IPS-18c (cell line): Measurements from ENCODE around the gene PTPRF.
"Not testable (repeated sequence)": the region's sequence is repeated elsewhere in the genome, so short reads cannot be mapped to it uniquely, and the experiment has no call there.

Experiments used
- H3K4me3 ChIP-seq: 2 replicates; pipeline ENCODE4 v1.7.0; 2013; ENCODE audit warnings: low read depth, mild to moderate bottlenecking, low read length, moderate library complexity; ENCODE audit not compliant: insufficient read depth
- H3K9me3 ChIP-seq: one replicate; pipeline ENCODE4 v1.6.1; 2013; ENCODE audit warnings: mild to moderate bottlenecking, low read length, moderate library complexity; ENCODE audit not compliant: control insufficient read depth, insufficient read depth

The PTPRF gene

DNA sequence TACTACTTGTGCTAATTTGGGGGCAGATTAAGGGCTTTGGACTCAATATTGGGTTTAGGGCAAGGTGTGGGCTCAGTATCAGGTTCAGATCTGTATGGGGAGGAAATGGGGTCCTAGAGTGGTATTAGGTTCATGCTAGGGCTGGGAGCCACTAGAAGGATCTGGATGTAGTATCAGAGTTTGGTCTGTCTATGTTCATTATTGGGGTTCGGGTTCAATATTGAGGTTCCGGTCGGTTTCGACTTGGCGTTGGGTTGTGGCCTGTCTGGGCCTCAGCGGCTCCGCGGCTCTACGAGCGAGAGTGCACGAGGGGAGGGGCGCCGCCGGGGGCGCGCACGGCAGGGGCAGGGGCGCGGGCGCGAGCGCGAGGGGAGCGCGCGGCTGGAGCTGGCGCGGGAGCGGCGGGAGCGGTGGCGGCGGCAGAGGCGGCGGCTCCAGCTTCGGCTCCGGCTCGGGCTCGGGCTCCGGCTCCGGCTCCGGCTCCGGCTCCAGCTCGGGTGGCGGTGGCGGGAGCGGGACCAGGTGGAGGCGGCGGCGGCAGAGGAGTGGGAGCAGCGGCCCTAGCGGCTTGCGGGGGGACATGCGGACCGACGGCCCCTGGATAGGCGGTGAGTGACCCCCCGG lies at the start of gene PTPRF:
PTPRF (plus strand) TSS at position 401 of the 624 bp plus-strand sequence. CDS start 14,193 bp downstream, outside the sequence.
- no peaks in the 10 kb centered on the region for H3K9me3 ChIP-seq
- peak within 1 kb of the TSS; percentile 81 for H3K4me3 ChIP-seq

DNA sequence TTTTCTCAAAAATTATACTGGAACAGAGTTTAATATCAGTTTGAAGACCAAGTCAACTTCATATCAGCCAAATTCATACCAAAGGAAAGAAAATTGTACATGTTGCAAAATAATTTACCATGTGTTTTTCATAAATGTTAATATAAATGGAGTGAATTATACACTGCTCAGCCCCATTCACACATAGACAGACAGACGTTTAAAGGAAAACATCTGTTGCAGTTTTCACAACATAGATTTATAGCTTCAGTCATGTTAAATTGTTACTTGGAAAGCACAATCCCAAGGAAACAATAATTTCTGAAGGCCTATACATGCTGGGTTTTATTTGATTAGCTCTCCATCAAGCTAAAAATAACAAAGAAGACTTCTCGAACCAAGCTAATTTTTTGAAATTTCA lies 49.2 kb upstream of the PTPRF start:
- H3K4me3 ChIP-seq = no peak overlapping the region
- peaks cover 2% of the 10 kb centered on the region for H3K9me3 ChIP-seq

DNA sequence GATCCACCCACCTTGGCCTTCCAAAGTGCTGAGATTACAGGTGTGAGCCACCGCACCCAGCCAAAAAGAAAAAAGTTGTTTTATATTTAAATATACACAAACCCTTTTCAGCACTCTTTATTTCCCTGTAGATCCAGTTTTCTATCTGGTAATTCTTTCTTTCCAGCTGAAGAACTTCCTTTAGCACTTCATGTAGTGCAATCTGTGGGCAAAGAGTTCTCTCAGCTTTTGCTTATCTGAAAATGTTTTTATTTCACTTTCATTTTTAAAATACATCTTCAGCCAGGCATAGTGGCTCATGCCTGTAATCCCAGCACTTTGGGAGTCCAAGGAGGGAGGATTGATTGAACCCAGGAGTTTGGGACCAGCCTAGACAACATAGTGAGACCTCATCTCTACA lies 48.5 kb upstream of the PTPRF start:
- no peak overlapping the region for H3K4me3 ChIP-seq

DNA sequence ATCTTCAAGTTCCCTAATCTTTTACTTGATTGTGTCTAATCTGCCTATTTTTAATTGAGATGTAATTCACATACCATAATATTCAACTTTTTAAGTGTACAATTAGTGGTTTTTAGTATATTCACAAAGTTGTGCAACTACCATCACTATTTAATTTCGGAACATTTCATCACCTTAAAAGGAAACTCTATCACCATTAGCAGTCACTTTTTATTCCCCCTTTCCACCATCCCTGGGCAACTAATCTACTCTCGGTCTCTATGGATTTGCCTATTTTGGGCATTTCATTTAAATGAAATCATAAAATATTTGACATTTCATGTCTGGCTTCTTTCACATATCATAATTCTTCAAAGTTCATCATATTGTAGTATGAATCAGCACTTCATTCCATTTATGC lies 46.3 kb upstream of the PTPRF start:
- H3K9me3 ChIP-seq = peaks cover 2% of the 10 kb centered on the region
- no peak overlapping the region for H3K4me3 ChIP-seq

More for the DNA sequence above, 48.5 kb upstream of the PTPRF start:
- H3K9me3 ChIP-seq = peaks cover 2% of the 10 kb centered on the region

DNA sequence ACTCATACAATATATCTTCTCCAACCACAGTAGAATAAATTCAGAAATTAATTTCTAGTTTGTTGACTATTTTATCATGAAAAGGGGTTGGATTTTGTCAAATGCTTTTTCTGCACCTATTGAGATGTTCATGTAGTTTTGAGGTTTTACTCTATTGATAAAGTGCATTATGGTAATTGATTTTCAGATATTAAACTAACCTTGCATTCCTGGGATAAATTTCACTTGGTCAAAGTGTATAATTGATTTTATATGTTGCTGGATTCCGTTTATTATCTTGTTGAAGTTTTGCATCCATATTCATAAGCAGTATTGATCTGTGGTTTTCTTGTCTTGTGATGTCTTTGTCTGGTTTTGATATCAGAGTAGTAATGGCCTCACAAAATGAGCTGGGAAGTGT lies 42.5 kb upstream of the PTPRF start:
- no peak overlapping the region for H3K4me3 ChIP-seq
- H3K9me3 ChIP-seq = peaks cover 8% of the 10 kb centered on the region

DNA sequence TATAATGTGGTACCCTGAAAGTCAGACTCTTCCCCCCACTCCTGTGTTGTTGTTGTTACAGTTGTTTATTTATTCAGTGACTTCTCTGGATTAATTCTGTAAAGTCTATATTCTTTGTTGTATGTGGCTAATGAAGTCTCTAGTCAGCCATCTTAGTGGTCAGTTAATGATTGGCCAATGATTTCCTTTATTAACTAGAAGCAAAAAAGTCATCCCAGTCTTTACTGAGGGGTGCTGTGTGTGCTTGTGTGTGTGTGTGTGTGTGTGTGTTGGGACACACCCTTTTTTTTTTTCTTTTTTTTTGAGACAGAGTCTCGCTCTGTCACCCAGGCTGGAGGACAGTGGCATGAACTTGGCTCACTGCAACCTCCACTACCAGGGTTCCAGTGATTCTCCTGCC lies 39.6 kb upstream of the PTPRF start:
- Histone ChIP-seq H3K9me3 (peaks cover 6% of the 10 kb centered on the region), H3K4me3 (no peak overlapping the region)

DNA sequence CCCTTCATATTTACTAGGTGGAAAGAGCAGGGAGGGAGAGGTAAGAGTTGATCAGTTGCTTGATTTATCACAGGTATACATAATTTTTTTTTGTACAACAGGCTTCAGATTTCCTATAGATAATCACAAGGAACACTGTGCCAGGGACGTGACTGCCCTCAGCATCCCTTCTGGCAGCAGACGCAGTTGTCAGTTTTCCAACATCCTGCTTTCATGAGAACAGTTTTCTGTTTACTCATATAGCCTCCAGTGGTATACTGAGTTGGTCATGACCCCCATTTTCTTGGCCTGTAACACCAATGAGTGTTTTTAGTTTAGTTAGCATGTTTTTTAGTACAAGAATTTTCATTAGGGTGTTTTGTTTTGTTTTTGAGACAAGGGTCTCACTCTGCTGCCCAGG lies 37.9 kb upstream of the PTPRF start:
- Histone ChIP-seq H3K4me3 (no peak overlapping the region), H3K9me3 (peaks cover 6% of the 10 kb centered on the region)

DNA sequence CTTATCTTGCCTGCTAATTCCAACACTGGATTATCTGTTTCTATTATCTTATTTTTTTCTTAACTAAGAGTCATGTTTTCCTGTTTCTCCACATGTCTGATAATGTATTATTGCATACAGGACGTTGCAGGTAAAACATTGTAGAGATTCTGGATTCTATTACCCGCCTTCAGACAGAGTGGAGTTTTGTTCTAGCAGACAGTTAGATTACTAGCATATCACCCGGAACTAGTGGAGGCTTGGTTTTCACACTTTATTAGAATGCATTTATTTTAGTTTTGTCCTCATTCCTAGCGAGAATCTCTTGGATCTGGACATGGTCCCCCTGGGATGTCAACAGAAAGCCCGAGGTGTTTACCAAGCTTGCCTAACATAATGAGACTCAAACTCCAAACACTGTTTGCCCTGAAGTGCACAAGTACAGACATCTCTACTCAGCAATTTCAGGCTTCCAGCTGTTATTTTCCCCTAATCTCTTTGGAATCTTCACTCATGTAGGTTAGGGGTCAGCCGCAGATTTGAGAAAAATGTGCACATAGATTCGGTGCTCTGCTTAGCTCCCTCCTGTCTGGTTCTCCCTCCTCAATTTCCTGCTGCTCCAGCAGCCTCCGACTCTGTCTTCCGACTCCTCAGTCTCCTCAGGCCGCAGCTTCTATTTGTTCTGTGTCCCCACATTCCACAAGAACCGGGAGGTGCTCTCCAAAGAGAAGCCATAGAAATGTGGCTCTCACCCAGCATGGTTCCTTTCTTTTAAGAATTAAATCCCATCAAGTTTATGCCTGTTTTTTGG lies 36.8 kb upstream of the PTPRF start:
- H3K4me3 ChIP-seq = no peak overlapping the region
- peaks cover 6% of the 10 kb centered on the region for H3K9me3 ChIP-seq

DNA sequence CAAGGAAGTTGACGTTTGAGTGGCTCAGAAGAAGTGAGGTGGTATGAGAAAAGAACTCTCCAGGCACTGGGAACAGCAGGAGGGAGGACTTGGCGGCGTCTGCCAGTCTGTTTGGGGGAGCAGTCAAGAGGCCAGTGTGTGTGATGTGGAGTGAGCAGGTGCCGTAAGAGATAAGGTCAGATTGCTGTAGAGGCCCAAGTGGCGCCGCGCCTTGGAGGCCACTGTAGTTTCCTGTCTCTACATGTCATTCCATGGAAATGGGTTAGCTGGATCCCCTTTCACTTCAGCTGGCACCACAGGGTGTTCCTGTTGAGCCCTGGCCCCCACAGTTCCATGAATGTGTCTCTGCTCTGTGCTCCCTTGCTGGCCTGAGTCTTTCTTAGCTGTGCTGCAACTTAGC lies 35.5 kb upstream of the PTPRF start:
- Histone ChIP-seq H3K9me3 (peaks cover 6% of the 10 kb centered on the region), H3K4me3 (no peak overlapping the region)

DNA sequence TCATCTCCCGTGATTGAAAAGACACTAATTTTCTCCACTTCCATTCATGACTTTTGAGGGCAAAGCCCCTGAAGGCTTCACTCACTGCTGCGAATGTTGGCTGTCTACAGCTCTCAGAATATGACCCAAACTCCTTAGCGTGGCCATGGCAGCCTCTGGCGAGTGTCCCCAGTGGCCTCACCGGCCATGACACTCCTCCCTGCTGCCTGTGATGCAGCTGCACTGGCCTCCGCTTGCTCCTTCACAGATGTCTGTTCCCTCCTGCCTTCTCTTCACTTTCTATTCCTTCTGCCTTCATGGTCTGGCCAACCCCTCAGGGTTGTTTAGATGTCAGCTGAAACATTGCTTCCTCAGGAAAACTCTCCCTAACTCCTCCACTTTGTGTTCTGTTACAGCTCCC lies 30.8 kb upstream of the PTPRF start:
- Histone ChIP-seq H3K9me3 (peaks cover 2% of the 10 kb centered on the region), H3K4me3 (no peak overlapping the region)

DNA sequence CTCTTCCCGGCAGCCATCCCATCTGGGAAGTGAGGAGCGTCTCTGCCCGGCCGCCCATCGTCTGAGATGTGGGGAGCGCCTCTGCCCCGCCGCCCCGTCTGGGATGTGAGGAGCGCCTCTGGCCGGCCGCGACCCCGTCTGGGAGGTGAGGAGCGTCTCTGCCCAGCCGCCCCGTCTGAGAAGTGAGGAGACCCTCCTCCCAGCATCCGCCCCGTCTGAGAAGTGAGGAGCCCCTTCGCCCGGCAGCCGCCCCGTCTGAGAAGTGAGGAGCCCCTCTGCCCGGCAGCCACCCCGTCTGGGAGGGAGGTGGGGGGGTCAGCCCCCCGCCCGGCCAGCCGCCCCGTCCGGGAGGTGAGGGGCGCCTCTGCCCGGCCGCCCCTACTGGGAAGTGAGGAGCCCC lies 28.9 kb upstream of the PTPRF start:
- H3K9me3 ChIP-seq, H3K4me3 ChIP-seq: not testable (repeated sequence)

DNA sequence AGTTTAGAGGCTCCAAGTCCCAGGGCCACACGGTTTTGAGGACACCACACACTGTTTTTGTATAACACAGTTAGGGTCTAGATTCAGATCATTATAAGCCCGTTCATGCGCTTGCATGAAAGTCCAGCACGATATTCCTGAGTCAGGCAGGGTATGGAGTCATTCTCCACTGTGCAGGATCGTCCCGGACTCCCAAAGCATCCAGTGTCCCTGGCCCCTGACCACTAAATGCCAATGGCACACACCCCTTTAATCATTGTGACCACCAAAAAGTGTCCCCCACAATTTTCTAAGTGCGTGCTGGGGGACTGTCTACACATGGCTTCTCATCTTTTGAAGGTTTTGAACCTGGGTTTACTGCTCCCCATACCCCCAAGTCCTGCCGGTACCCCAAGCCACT lies 27.1 kb upstream of the PTPRF start:
- no peak overlapping the region; the same call in 1 of the 2 replicates for H3K4me3 ChIP-seq
- peaks cover 2% of the 10 kb centered on the region for H3K9me3 ChIP-seq

DNA sequence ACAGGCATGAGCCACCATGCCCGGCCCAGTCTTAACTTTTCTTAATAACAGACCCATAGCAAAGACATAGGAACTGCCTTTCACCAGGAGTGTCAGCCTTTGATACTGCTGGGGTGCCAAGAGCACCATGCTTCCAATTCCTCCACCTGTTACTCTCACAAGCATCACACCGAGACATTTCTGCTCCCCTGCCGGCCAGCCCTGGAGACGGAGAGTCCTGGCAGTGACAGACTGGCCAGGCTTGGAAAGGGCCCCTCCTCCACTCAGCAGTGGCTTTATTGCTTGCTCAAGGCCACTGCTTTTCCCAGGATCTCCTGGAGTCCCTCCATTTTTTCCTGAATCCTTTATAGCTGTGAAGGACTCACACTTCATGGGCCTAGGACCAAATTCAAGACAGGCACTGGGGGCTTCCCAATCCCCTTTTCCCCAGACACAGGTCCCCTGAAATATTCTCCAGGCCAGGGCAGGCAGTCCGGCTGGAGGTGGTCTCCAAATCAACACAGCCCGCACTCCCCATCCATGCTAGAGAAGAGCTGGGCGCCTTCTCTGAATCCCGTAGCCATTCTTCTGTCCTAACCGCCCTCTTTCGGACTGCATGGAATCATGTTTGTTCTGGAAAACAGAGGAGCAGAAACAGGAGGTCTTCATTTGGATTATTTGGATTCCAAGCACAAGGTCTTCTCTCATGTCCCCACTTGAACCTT lies 25.5 kb upstream of the PTPRF start:
- Histone ChIP-seq H3K9me3 (peaks cover 2% of the 10 kb centered on the region), H3K4me3 (no peak overlapping the region)

DNA sequence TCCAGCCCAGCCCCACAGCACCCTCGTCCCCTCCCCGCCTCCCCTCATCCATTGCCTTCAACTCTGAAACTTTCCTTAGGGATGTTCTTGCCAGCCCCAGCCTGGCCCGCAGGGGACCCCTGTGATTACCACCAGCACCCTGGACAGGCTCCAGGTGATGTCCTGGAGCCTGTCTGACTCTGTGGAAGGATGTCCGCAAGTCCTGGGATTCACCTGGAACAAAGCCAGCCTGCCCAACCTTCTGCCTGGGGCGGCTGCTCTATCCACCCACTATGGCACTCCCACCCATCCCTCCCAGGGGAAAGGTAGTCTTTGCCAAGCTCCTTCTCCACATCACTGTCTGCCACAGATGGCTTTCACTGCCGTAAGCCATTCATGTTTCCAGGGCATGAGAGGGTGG lies 24.4 kb upstream of the PTPRF start:
- Histone ChIP-seq H3K9me3 (no peaks in the 10 kb centered on the region), H3K4me3 (no peak overlapping the region)

DNA sequence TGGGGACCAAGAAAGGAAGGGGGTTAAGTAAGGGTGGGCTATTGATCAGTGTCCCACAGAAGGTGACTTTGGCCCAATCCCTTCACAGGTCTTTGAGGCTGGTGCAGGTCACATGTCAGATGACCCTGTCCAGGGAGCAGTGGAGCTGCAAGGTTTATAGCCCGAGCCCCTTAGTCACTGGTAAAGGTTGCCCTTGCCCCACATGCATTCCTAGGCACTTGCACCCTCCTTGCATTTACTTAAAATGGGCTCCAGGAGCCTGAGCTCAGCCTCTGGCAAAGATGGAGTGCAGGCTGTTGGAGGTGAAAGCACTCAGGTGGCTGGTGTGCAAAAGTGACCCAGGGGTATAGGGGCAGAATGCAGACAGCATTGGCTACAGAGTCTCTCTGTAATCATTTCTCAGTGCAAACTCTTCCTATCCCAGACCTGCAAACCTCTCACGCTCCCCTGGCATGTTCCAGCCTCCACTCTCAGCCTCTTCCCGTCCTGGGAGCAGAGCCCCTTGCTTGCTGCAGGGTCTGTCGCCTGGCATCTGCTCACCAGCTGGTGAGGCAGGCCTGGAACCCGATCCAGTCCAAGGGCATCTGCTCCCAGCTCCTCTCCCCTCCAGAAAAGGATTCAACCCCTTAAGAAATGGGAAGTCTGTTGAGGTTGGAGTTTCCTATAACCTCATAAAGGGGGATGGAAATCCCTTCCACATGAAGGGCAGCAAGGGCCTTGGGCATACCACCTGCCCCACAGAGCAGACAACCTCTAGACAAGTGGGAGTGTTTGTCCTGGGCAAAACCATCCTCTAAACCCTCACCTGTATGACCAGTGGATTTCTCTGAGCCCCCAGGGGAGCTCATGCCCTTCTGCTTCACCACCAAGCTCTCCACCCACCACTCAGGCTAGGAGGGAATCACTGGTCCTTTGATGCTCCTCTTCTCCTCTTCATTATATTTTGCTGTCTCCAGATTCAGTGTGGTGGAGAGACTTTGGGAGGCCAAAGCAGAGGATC lies 23.1 kb upstream of the PTPRF start:
- H3K4me3 ChIP-seq = no peak overlapping the region

DNA sequence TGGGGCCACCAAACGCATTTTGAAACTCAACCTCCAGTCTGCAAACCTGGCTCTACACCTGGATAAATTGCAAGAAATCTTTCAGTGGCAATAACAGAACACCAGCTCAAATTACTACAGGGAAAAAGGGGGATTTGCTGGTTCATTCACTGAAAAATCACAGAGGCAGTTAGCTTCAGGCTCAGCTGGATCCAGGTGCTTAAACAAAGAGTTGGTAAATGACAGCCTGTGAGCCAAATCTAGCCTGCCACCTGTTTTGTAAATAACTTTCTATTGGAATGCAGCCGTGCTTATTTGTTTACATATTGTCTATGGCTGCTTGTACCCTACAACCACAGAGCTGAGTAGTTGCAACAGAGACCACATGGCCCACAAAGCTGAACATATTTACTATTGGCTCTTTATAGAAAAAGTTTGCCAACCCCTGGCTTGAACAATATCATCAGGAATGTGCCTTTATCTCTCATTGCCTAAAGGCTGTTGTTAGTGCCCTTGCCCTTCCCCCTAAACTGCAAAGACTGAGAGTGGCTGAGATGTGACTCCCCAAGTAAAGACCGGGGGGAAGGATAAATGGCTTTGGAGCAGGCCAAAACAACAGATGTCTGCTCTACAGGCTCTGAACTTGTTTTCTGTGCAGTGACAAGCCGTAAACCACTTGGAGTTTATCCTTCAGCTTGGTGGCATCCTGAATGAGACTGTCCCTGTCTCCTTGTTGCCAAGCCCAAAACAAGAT lies 21.5 kb upstream of the PTPRF start:
- Histone ChIP-seq H3K4me3 (no peak overlapping the region), H3K9me3 (no peaks in the 10 kb centered on the region)

More for the DNA sequence above, 23.1 kb upstream of the PTPRF start:
- H3K9me3 ChIP-seq = no peaks in the 10 kb centered on the region
